Epithelial cell of proximal tubule (primary cell): ENCODE results near the gene CAVIN1. TPM values are rescaled to one million over a fixed set of nuclear protein-coding genes. Genes with fewer than 3 reads are reported as not detected.

Source experiments
- DNase-seq: peaks from one replicate; pipeline ENCODE4 v3.0.0-alpha.2; 2011; ENCODE audit warnings: low read depth
- H3K4me3 ChIP-seq: 2 replicates; pipeline ENCODE4 v1.5.1; 2011; ENCODE audit warnings: low read depth, mild to moderate bottlenecking, low read length
- CTCF ChIP-seq: conservative IDR thresholded peaks from 2 replicates; pipeline ENCODE4 v1.5.1; 2012; ENCODE audit warnings: low read depth, mild to moderate bottlenecking, low read length
- total RNA-seq: library from RNA; depleted of rRNA; stranded (reverse); fragments of >200 nt; gene quantifications from 2 replicates; pipeline ENCODE4 v1.2.3, GENCODE V29; 2015

CAVIN1 gene
- total RNA-seq, 1 donor from 2014 or later, result 184 TPM

- DNase-seq, result no peak
- no peak overlapping the region for H3K4me3 ChIP-seq
- no peak for TF ChIP-seq CTCF
Measured at GRCh38 chr17:42442196-42442565, 19.1 kb upstream of the CAVIN1 start.

GRCh38 chr17:42441371-42442195 is 18.5 kb upstream of the CAVIN1 start:
- no peak for TF ChIP-seq CTCF
- H3K4me3 ChIP-seq, result no peak overlapping the region
- no peak for DNase-seq

GRCh38 chr17:42438600-42439567 is 15.8 kb upstream of the CAVIN1 start:
- no peak for DNase-seq
- no peak overlapping the region for H3K4me3 ChIP-seq
- peak; percentile 67 for TF ChIP-seq CTCF

- H3K4me3 ChIP-seq, result no peak overlapping the region
- no peak for TF ChIP-seq CTCF
- DNase-seq, result no peak
Measured at GRCh38 chr17:42436391-42436790, 13.3 kb upstream of the CAVIN1 start.

- no peak for TF ChIP-seq CTCF
- no peak for DNase-seq
- H3K4me3 ChIP-seq, result no peak overlapping the region
Measured at GRCh38 chr17:42431758-42432161, 8.7 kb upstream of the CAVIN1 start.

- DNase-seq, result no peak
- H3K4me3 ChIP-seq, result no peak overlapping the region
- no peak for TF ChIP-seq CTCF
Measured at GRCh38 chr17:42429726-42430447, 6.8 kb upstream of the CAVIN1 start.
